Type B pancreatic cell (in vitro differentiated cells): Measurements from ENCODE around the gene PLD1. TPM values are rescaled to one million over a fixed set of nuclear protein-coding genes. Genes with fewer than 3 reads are reported as not detected.

Source experiments
- DNase-seq: peaks from one replicate; pipeline ENCODE4 v3.0.0; 2021; ENCODE audit warnings: mixed read lengths; ENCODE audit not compliant: unreplicated experiment; ENCODE audit errors: extremely low spot score
- H3K27ac Mint-ChIP-seq: 2 replicates; pipeline ENCODE4 v1.8.0; 2021; ENCODE audit warnings: mild to moderate bottlenecking, mixed read lengths
- H3K27me3 Mint-ChIP-seq: 2 replicates; pipeline ENCODE4 v1.8.0; 2021; ENCODE audit warnings: mixed read lengths
- H3K36me3 Mint-ChIP-seq: 2 replicates; pipeline ENCODE4 v1.8.0; 2021; ENCODE audit warnings: mixed read lengths
- H3K4me1 Mint-ChIP-seq: one replicate; pipeline ENCODE4 v1.8.0; 2021; ENCODE audit warnings: mixed read lengths; ENCODE audit not compliant: unreplicated experiment
- H3K4me3 Mint-ChIP-seq: 2 replicates; pipeline ENCODE4 v1.8.0; 2021; ENCODE audit warnings: mild to moderate bottlenecking, mixed read lengths
- H3K9me3 Mint-ChIP-seq: 2 replicates; pipeline ENCODE4 v1.8.0; 2021; ENCODE audit warnings: mixed read lengths
- total RNA-seq: library from RNA; stranded (reverse); gene quantifications from 2 replicates; pipeline ENCODE4 v1.2.1, GENCODE V29; 2021; ENCODE audit warnings: low replicate concordance
- TF ChIP-seq, protein P1 (sequence below): fragments of 200-600 bp; sonication (generic); conservative IDR thresholded peaks from 2 replicates; pipeline ENCODE4 v1.5.0; 2021; ENCODE audit warnings: antibody characterized with exemption, mild to moderate bottlenecking

PLD1 gene
- total RNA-seq, 1 donor from 2014 or later, result 33.3 TPM

DNA sequence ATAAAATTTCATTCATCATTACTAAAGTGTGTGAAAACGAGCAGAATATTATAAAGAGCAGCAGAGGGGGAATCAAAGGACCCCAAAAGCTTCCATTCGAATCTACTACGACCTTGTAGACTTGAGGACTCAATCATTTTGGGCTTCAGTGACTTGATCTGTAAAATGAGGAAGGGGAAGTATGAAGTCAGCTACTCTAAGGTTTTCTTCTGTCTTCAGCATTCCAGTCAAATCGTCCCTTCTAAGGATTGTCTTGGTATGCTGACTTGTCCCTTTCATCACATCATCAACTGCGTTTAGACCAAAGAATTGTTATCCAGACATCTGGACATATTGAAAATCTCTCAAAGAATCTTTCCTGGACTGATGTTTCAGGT lies 44.8 kb downstream of the PLD1 start:
- no peak for DNase-seq
- Mint-ChIP-seq H3K4me1 (peaks cover 7% of the 10 kb centered on the region), H3K27me3 (no peaks in the 10 kb centered on the region), H3K36me3 (peaks cover 5% of the 10 kb centered on the region), H3K9me3 (no peaks in the 10 kb centered on the region), H3K27ac (no peak overlapping the region), H3K4me3 (no peak overlapping the region)
- TF ChIP-seq, protein P1, sequence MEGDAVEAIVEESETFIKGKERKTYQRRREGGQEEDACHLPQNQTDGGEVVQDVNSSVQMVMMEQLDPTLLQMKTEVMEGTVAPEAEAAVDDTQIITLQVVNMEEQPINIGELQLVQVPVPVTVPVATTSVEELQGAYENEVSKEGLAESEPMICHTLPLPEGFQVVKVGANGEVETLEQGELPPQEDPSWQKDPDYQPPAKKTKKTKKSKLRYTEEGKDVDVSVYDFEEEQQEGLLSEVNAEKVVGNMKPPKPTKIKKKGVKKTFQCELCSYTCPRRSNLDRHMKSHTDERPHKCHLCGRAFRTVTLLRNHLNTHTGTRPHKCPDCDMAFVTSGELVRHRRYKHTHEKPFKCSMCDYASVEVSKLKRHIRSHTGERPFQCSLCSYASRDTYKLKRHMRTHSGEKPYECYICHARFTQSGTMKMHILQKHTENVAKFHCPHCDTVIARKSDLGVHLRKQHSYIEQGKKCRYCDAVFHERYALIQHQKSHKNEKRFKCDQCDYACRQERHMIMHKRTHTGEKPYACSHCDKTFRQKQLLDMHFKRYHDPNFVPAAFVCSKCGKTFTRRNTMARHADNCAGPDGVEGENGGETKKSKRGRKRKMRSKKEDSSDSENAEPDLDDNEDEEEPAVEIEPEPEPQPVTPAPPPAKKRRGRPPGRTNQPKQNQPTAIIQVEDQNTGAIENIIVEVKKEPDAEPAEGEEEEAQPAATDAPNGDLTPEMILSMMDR, result no peak

DNA sequence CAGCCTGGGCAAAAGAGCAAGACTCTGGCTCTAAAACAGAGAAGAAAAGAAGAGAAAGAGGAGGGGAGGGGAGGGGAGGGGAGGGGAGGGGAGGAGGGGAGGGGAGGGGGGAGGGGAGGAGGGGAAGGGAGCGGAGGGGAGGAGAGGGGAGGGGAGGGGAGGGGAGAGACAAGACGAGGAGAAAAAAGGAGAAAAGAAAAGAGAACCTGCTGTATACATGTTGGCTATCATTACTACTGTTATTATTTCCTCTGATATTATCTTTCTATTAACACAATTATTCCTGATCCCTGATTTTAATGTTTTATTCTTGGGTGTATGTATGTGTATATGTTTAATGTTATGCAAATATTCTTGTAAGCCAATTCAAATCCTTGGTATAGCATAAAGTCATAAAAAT lies 46.9 kb downstream of the PLD1 start:
- Mint-ChIP-seq H3K9me3 (no peaks in the 10 kb centered on the region), H3K4me1 (peaks cover 4% of the 10 kb centered on the region), H3K4me3 (no peak overlapping the region), H3K36me3 (peaks cover 5% of the 10 kb centered on the region), H3K27me3 (no peaks in the 10 kb centered on the region), H3K27ac (no peak overlapping the region)
- DNase-seq, result no peak
- TF ChIP-seq, protein P1, result no peak

DNA sequence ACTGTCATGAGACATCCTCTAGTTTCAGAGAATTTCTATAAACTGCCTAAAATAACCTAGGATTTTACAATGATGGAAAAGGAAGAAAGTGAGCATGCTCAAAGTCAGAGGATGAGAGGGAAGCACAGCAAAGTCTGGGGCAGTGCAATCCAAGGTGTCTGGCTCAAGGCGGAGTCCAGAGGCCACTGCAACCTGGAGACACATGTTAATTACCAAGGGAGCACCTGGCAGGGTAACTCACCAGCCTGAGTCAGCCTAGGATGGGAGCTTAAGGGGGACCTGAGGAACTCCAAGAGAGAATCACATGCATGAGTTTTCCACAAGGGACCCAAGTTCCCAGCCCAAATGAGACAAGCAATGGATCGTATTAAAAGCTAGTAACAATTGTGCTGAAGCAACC lies 49.8 kb downstream of the PLD1 start:
- Mint-ChIP-seq H3K36me3 (peaks cover 5% of the 10 kb centered on the region), H3K27ac (no peak overlapping the region), H3K4me3 (no peak overlapping the region), H3K9me3 (no peaks in the 10 kb centered on the region), H3K27me3 (no peaks in the 10 kb centered on the region), H3K4me1 (no peaks in the 10 kb centered on the region)
- TF ChIP-seq, protein P1, result no peak
- no peak for DNase-seq

DNA sequence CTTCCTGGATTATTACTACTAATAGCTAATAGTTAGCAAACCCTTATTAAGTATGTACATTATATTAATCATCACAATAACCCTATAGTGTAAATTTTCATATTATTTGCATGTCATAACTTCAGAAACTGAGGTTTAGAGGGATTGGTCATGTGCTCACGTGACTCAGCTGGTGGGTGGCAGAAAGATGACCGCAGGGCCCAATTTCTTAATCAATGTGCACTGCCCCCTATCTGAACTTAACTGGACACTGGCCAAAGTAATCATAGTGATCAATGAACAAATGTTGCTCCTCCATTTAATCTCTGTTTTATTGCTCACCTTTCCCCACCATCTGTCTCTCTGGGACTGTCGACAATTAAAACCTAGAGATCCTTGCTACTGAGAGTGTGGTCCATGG lies 52.2 kb downstream of the PLD1 start:
- Mint-ChIP-seq H3K36me3 (peaks cover 5% of the 10 kb centered on the region), H3K27me3 (no peaks in the 10 kb centered on the region), H3K27ac (no peak overlapping the region), H3K4me1 (no peaks in the 10 kb centered on the region), H3K4me3 (no peak overlapping the region), H3K9me3 (no peaks in the 10 kb centered on the region)
- TF ChIP-seq, protein P1, result no peak
- DNase-seq, result no peak

DNA sequence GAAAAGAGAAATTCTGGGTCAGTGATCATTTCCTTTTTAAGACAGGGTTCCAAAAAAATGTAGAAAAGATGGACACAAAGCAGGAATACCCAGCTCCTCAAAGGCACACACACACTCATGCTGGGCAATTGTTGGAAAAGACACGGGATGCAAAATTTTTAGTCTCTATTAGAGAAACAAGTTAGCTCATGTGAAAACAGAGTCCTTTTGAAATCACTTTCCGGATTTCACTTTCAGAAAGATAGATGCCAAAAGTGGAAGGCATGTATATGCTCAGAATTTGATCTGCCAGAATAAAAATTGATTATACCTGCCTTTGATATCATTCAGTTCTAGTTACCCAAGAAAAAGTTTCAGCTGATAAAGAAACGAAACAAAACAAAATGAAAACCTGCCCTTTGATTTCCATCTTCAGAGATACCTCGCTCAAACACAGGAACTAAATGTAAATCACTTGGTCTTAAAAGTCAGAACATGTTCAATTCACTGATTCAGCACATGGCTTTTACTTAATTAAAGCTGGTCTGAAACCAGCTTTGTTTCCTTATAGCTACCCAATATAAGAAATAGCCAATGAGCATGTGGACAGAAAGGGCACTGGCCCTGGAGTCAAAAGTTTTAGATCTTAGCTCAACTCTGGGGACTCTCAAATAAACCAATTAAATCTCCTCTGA lies 52.8 kb downstream of the PLD1 start:
- Mint-ChIP-seq H3K4me3 (no peak overlapping the region), H3K27me3 (no peaks in the 10 kb centered on the region), H3K27ac (no peak overlapping the region), H3K36me3 (peaks cover 3% of the 10 kb centered on the region), H3K9me3 (no peaks in the 10 kb centered on the region), H3K4me1 (peaks cover 3% of the 10 kb centered on the region)
- DNase-seq, result no peak
- TF ChIP-seq, protein P1, result no peak

DNA sequence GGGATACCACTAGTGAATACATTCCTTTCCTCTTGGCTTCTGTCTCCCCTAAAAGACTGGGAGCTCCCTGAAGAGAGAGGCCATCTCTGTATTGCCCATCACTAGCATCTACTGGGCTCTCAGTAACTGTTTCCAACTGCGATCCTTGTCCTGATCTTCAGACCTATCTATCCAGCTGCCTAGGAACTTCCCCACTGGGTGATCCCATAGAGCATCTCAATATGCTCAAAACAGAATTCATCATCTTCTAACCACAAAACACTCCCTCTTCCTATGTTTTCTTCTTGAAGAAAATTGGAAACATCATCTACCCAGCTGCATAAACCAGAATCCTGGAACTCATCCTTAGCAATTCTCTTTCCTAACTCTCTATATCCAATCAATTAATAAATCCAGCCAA lies 54.6 kb downstream of the PLD1 start:
- Mint-ChIP-seq H3K4me3 (no peak overlapping the region), H3K27me3 (no peaks in the 10 kb centered on the region), H3K27ac (no peak overlapping the region), H3K9me3 (no peaks in the 10 kb centered on the region), H3K36me3 (no peaks in the 10 kb centered on the region), H3K4me1 (peaks cover 7% of the 10 kb centered on the region)
- TF ChIP-seq, protein P1, result no peak
- no peak for DNase-seq
